ENCODE results near the gene ATP6V0B. TPM values are rescaled to one million over a fixed set of nuclear protein-coding genes. Genes with fewer than 3 reads are reported as not detected.

Gene ATP6V0B
- total RNA-seq, 1 experiment from 2014 or later: 181 TPM

- POLR2A ChIA-PET (ENCODE audit: low non-redundant PET): no interaction called here
- CTCF ChIA-PET: no interaction called here
- peak overlapping the region; percentile 85 for H3K27ac ChIP-seq (ENCODE audit: low read depth, low read length, poor library complexity, severe bottlenecking)
- H3K4me3 ChIP-seq (ENCODE audit: low read depth, low read length, poor library complexity, severe bottlenecking): peak overlapping the region; percentile 65
- intact Hi-C loops (cut with micrococcal nuclease; ENCODE audit: unreplicated experiment): no loop called here
- no peaks in the 10 kb centered on the region for H3K9me3 ChIP-seq (ENCODE audit: low read depth, low read length, poor library complexity, severe bottlenecking)
- DNase-seq (ENCODE audit: low spot score): peak; percentile 42
- H3K27me3 ChIP-seq (replicated peaks; ENCODE audit: insufficient read depth, low read depth, low read length, poor library complexity): no peaks in the 10 kb centered on the region
- BruUV-seq (replicated peaks): no TSS peak
- peaks cover 27% of the 10 kb centered on the region for H3K4me1 ChIP-seq (ENCODE audit: insufficient read depth, low read length, poor library complexity, severe bottlenecking)
- TF ChIP-seq EZH2 (IDR thresholded peaks at IDR 0.05; ENCODE audit: borderline replicate concordance, low read depth, low read length, poor library complexity, severe bottlenecking): no peak
- TF ChIP-seq, protein P1, sequence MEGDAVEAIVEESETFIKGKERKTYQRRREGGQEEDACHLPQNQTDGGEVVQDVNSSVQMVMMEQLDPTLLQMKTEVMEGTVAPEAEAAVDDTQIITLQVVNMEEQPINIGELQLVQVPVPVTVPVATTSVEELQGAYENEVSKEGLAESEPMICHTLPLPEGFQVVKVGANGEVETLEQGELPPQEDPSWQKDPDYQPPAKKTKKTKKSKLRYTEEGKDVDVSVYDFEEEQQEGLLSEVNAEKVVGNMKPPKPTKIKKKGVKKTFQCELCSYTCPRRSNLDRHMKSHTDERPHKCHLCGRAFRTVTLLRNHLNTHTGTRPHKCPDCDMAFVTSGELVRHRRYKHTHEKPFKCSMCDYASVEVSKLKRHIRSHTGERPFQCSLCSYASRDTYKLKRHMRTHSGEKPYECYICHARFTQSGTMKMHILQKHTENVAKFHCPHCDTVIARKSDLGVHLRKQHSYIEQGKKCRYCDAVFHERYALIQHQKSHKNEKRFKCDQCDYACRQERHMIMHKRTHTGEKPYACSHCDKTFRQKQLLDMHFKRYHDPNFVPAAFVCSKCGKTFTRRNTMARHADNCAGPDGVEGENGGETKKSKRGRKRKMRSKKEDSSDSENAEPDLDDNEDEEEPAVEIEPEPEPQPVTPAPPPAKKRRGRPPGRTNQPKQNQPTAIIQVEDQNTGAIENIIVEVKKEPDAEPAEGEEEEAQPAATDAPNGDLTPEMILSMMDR (conservative IDR thresholded peaks at IDR 0.05; ENCODE audit: low read depth, low read length): no peak
- H3K36me3 ChIP-seq (ENCODE audit: insufficient read depth, low read length, poor library complexity, severe bottlenecking): peaks cover 33% of the 10 kb centered on the region
These were observed 4.9 kb downstream of the ATP6V0B start for GRCh38 chr1:43979528-43980254.

DNA sequence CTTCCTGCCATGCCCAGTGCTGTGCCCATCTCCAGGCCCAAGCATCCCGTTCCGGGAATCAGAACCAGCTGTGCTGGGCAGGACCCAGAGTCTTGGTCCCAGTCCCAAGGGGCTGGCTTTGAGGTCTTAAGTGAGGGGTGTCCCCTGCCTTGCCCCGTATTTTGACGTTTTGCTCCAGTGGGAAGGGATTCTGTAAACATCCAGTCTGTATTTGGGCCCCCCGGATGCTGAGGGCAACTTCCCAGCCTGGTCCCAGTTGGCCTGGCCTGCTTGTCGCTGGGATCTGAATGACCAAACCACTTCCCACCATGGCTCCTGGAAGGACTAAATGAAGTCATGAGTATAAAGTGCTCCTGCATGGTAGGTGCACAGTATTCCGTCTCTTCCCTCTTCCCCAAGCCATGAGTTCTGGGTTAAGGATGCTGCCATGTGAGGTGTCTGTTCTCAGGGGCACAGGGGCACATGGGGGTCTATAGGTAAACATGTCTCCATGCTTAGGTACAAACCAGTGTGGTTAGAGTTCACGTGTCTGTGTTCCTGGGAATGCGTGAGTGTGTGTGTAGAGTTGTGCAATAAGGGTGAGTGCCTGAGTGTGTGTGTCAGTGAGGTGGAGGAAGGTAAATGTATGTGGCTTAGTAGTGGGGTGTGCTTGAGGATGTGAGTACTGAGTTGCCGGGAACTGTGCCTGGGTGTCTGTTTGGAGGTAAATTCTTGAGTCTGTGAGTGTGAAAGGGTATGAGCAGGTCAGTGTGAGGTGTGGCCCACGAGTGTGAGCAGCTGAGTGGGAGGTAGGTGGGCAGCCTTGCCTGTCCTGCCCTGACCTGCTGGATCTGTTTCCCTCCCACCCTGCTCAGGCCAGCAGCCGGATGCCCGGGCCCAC is 5.7 kb downstream of the ATP6V0B start:
- TF ChIP-seq, protein P1 (conservative IDR thresholded peaks at IDR 0.05; ENCODE audit: low read depth, low read length): no peak
- no peak for TF ChIP-seq EZH2 (IDR thresholded peaks at IDR 0.05; ENCODE audit: borderline replicate concordance, low read depth, low read length, poor library complexity, severe bottlenecking)
- TSS peak; percentile 12 for BruUV-seq (replicated peaks)
- intact Hi-C loops (cut with micrococcal nuclease; ENCODE audit: unreplicated experiment): no loop called here
- Histone ChIP-seq H3K27me3 (replicated peaks; ENCODE audit: insufficient read depth, low read depth, low read length, poor library complexity) (no peaks in the 10 kb centered on the region), H3K36me3 (ENCODE audit: insufficient read depth, low read length, poor library complexity, severe bottlenecking) (peaks cover 35% of the 10 kb centered on the region), H3K4me3 (ENCODE audit: low read depth, low read length, poor library complexity, severe bottlenecking) (peak overlapping the region; percentile 65), H3K9me3 (ENCODE audit: low read depth, low read length, poor library complexity, severe bottlenecking) (no peaks in the 10 kb centered on the region), H3K4me1 (ENCODE audit: insufficient read depth, low read length, poor library complexity, severe bottlenecking) (peaks cover 26% of the 10 kb centered on the region), H3K27ac (ENCODE audit: low read depth, low read length, poor library complexity, severe bottlenecking) (peak overlapping the region; percentile 85)
- no peak for DNase-seq (ENCODE audit: low spot score)
- CTCF ChIA-PET: no interaction called here
- POLR2A ChIA-PET (ENCODE audit: low non-redundant PET): no interaction called here

- Histone ChIP-seq H3K36me3 (ENCODE audit: insufficient read depth, low read length, poor library complexity, severe bottlenecking) (peaks cover 39% of the 10 kb centered on the region), H3K27me3 (replicated peaks; ENCODE audit: insufficient read depth, low read depth, low read length, poor library complexity) (no peaks in the 10 kb centered on the region), H3K27ac (ENCODE audit: low read depth, low read length, poor library complexity, severe bottlenecking) (no peak overlapping the region), H3K9me3 (ENCODE audit: low read depth, low read length, poor library complexity, severe bottlenecking) (no peaks in the 10 kb centered on the region), H3K4me1 (ENCODE audit: insufficient read depth, low read length, poor library complexity, severe bottlenecking) (peaks cover 22% of the 10 kb centered on the region), H3K4me3 (ENCODE audit: low read depth, low read length, poor library complexity, severe bottlenecking) (peak overlapping the region; percentile 65)
- ChIA-PET POLR2A (ENCODE audit: low non-redundant PET) (no interaction called here), CTCF (no interaction called here)
- BruUV-seq (replicated peaks): no TSS peak
- TF ChIP-seq, protein P1 (conservative IDR thresholded peaks at IDR 0.05; ENCODE audit: low read depth, low read length): no peak
- no peak for TF ChIP-seq EZH2 (IDR thresholded peaks at IDR 0.05; ENCODE audit: borderline replicate concordance, low read depth, low read length, poor library complexity, severe bottlenecking)
- DNase-seq (ENCODE audit: low spot score): no peak
- intact Hi-C loops (cut with micrococcal nuclease; ENCODE audit: unreplicated experiment): no loop called here
These were observed 6.4 kb downstream of the ATP6V0B start for GRCh38 chr1:43981135-43981491.

Data from A673 (cell line).